Endothelial cell of umbilical vein (primary cell): ENCODE results near the gene TMEM171. TPM values are rescaled to one million over a fixed set of nuclear protein-coding genes. Genes with fewer than 3 reads are reported as not detected.

Source experiments
- BruUV-seq: library from RNA; stranded (reverse); fragments of 400-500 nt; replicated peaks from 2 replicates; lab custom pipeline; 2021; lab: Mats Ljungman, UMichigan
- CTCF ChIA-PET: fragments of 300-600, 350-600 bp; sonication (Branson Sonifier 250); formaldehyde crosslinking; loops from one replicate; lab custom pipeline; 2021; ENCODE audit warnings: antibody characterized with exemption, inconsistent platforms; lab: Charles Lee
- POLR2A ChIA-PET: fragments of 300-600, 350-600 bp; sonication (Branson Sonifier 250); formaldehyde crosslinking; loops from one replicate; lab custom pipeline; 2021; ENCODE audit warnings: antibody characterized with exemption, inconsistent platforms; lab: Charles Lee
- DNase-seq: peaks from one replicate; pipeline ENCODE4 v3.0.0-alpha.2; 2011; ENCODE audit warnings: low read depth, low spot score
- FAIRE-seq: peaks from 2 replicates; lab custom pipeline; 2011; peaks lifted over from hg19 to GRCh38; lab: Jason Lieb, UNC
- H2AFZ ChIP-seq: 2 replicates; pipeline ENCODE4 v1.6.0; 2012; ENCODE audit warnings: low read depth, low read length, control low read depth, inconsistent platforms
- H3K27ac ChIP-seq: 2 replicates; pipeline ENCODE4 v1.5.1; 2011; ENCODE audit warnings: low read depth, mild to moderate bottlenecking, control low read depth, low read length, moderate library complexity; ENCODE audit not compliant: insufficient read depth
- H3K27me3 ChIP-seq, 2 experiments: 2 replicates each; pipeline versions ENCODE4 v1.6.0 to v1.6.1; 2011; ENCODE audit warnings: low read length in 2 of 2, mixed read lengths in 1 of 2; ENCODE audit not compliant: control insufficient read depth in 2 of 2, insufficient read depth in 2 of 2
- H3K36me3 ChIP-seq, 2 experiments: 2 replicates in 1 of 2; 3 replicates in 1 of 2; pipeline ENCODE4 v1.5.1; 2011; ENCODE audit warnings: low read length in 2 of 2, mild to moderate bottlenecking in 1 of 2, moderate library complexity in 1 of 2; ENCODE audit not compliant: control insufficient read depth in 2 of 2, insufficient read depth in 2 of 2; ENCODE audit errors: extremely low read depth in 1 of 2
- H3K4me1 ChIP-seq: 3 replicates; pipeline ENCODE4 v1.5.1; 2011; ENCODE audit warnings: mild to moderate bottlenecking, low read length; ENCODE audit not compliant: control insufficient read depth, insufficient read depth; ENCODE audit errors: extremely low read depth
- H3K4me2 ChIP-seq: 2 replicates; pipeline ENCODE4 v1.6.1; 2011; ENCODE audit warnings: low read length, control low read depth, mixed read lengths; ENCODE audit not compliant: insufficient read depth
- H3K4me3 ChIP-seq, 3 experiments: fragments of 200-600 bp in 1 of 3; sonication (generic), shearing (Covaris generic) in 1 of 3; replicated peaks in 1 of 3; 2 replicates each; pipeline ENCODE4 v1.5.1; 2011 to 2016; ENCODE audit warnings: control low read depth in 3 of 3, low read length in 3 of 3, mild to moderate bottlenecking in 2 of 3, inconsistent platforms in 1 of 3, low read depth in 1 of 3, moderate library complexity in 1 of 3; ENCODE audit not compliant: insufficient read depth in 1 of 3
- H3K79me2 ChIP-seq: 2 replicates; pipeline ENCODE4 v1.6.0; 2012; ENCODE audit warnings: low read length, inconsistent platforms; ENCODE audit not compliant: control insufficient read depth, insufficient read depth
- H3K9ac ChIP-seq: replicated peaks from 2 replicates; pipeline ENCODE3; 2011; ENCODE audit warnings: low read length, control low read depth; ENCODE audit not compliant: insufficient read depth; ENCODE audit errors: extremely low read depth
- H3K9me1 ChIP-seq: replicated peaks from 3 replicates; pipeline ENCODE4 v1.6.0; 2011; ENCODE audit warnings: mild to moderate bottlenecking, low read length; ENCODE audit not compliant: control insufficient read depth, insufficient read depth; ENCODE audit errors: extremely low read depth
- H3K9me3 ChIP-seq: replicated peaks from 2 replicates; pipeline ENCODE4 v1.5.1; 2012; ENCODE audit warnings: low read length, inconsistent platforms; ENCODE audit not compliant: control insufficient read depth, insufficient read depth
- H4K20me1 ChIP-seq: replicated peaks from 2 replicates; pipeline ENCODE3; 2011; ENCODE audit warnings: mild to moderate bottlenecking, low read length; ENCODE audit not compliant: control insufficient read depth, insufficient read depth; ENCODE audit errors: extremely low read depth
- CTCF ChIP-seq, 2 donors: IDR thresholded peaks; 1 replicate in 1 of 2; 2 replicates in 1 of 2; pipeline ENCODE4 v1.5.1; 2011; ENCODE audit warnings: low read length in 2 of 2, mild to moderate bottlenecking in 2 of 2, moderate library complexity in 2 of 2, control low read depth in 1 of 2, inconsistent platforms in 1 of 2, low read depth in 1 of 2; ENCODE audit not compliant: insufficient read depth in 1 of 2; ENCODE audit errors: extremely low read depth in 1 of 2
- EZH2 ChIP-seq: IDR thresholded peaks from 2 replicates; pipeline ENCODE4 v1.6.1; 2012; ENCODE audit warnings: borderline replicate concordance, low read depth, mild to moderate bottlenecking, moderate library complexity, low read length, inconsistent platforms; ENCODE audit not compliant: severe bottlenecking
- FOS ChIP-seq: IDR thresholded peaks from 2 replicates; pipeline ENCODE4 v1.6.1; 2011; ENCODE audit warnings: mild to moderate bottlenecking, low read length, moderate library complexity, borderline replicate concordance; ENCODE audit not compliant: insufficient read depth
- GATA2 ChIP-seq: IDR thresholded peaks from 2 replicates; pipeline ENCODE4 v1.7.0; 2011; ENCODE audit warnings: low read depth, mild to moderate bottlenecking, moderate library complexity, mixed read lengths, low read length; ENCODE audit not compliant: insufficient read length, insufficient read depth
- JUN ChIP-seq: IDR thresholded peaks from 2 replicates; pipeline ENCODE4 v1.6.1; 2011; ENCODE audit warnings: borderline replicate concordance, low read depth; ENCODE audit not compliant: insufficient read length, insufficient read depth
- MYC ChIP-seq: IDR thresholded peaks from one replicate; pipeline ENCODE4 v1.6.1; 2011; ENCODE audit warnings: mild to moderate bottlenecking, low read depth, low read length
- POLR2A ChIP-seq: IDR thresholded peaks from 2 replicates; pipeline ENCODE4 v1.6.1; 2012; ENCODE audit warnings: low read depth, mild to moderate bottlenecking, control low read depth, low read length
- POLR2AphosphoS5 ChIP-seq: IDR thresholded peaks from 2 replicates; pipeline ENCODE4 v1.6.1; 2012; ENCODE audit warnings: low read depth, mild to moderate bottlenecking, control low read depth, low read length, moderate library complexity; ENCODE audit not compliant: insufficient read depth
- dilution Hi-C: fragments of 300-500 bp; cut with MboI; formaldehyde crosslinking; loops from one replicate; pipeline ENCODE4 v1.15.0; 2019; ENCODE audit warnings: low sequenced_read_pairs; ENCODE audit not compliant: extremely low pct_ligation_motif_present
- intact Hi-C: fragments of 100-400 bp; cut with micrococcal nuclease; formaldehyde crosslinking; loops from one replicate; pipeline ENCODE4 v1.10.0; 2022
- polyA plus RNA-seq, 4 experiments: library from polyadenylated mRNA; depleted of rRNA in 3 of 4; stranded (reverse) in 3 of 4; unstranded in 1 of 4; fragments of >200 nt; gene quantifications; 2 replicates each; pipeline versions ENCODE4 v1.2.1 to v1.2.3, GENCODE V29; 2011 to 2012; ENCODE audit warnings: missing spikeins in 1 of 4
- total RNA-seq: library from RNA; stranded (reverse); gene quantifications from 2 replicates; pipeline ENCODE4 v1.2.3, GENCODE V29; 2021
- TF ChIP-seq, protein P1 (sequence below): IDR thresholded peaks from 2 replicates; pipeline ENCODE4 v1.6.1; 2011; ENCODE audit not compliant: insufficient read depth, insufficient read length

The TMEM171 gene
- total and polyA plus RNA-seq, 2 donors (not counting 3 experiments of a cell fraction or from before 2014, with no cell fraction given), result 5.6 to 11.7 TPM

- H3K4me2 ChIP-seq, result no peak overlapping the region
- DNase-seq, result no peak
- dilution Hi-C loops, result no loop called here
- FAIRE-seq, result no peak
- CTCF ChIA-PET, result interaction anchor here (0.7 to 5.3 kb wide), 35 partner anchors 8 to 1040 kb away, joined by 3 to 57 read pairs (median 6); partner anchors contain the start of gene FCHO2
- H3K4me1 ChIP-seq, result no peaks in the 10 kb centered on the region
- no peaks in the 10 kb centered on the region for H3K36me3 ChIP-seq
- POLR2A ChIA-PET, result no interaction called here
- H4K20me1 ChIP-seq, result no peaks in the 10 kb centered on the region
- H3K9me3 ChIP-seq, result no peaks in the 10 kb centered on the region
- H3K4me3 ChIP-seq, result no peak overlapping the region
- H3K27me3 ChIP-seq, result peaks cover 22 to 46% of the 10 kb centered on the region in 2 experiments
- no peak overlapping the region for H3K9ac ChIP-seq
- no peak overlapping the region for H3K27ac ChIP-seq
- intact Hi-C loops, result loop anchor here (10.0 kb wide), 1 partner anchor 247 kb away; no protein-coding TSS in a partner anchor
- no peak for TF ChIP-seq GATA2
- no peak for TF ChIP-seq JUN
- TF ChIP-seq POLR2A, result no peak
- no peak for TF ChIP-seq POLR2AphosphoS5
- no peak for TF ChIP-seq CTCF (IDR thresholded peaks at IDR 0.05; ENCODE audit: extremely low read depth in 1 of 2, insufficient read depth in 1 of 2, low read depth in 1 of 2, low read length in 2 of 2)
- TF ChIP-seq EZH2, result no peak
- TF ChIP-seq MYC, result no peak
- TF ChIP-seq, protein P1, sequence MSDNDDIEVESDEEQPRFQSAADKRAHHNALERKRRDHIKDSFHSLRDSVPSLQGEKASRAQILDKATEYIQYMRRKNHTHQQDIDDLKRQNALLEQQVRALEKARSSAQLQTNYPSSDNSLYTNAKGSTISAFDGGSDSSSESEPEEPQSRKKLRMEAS, result no peak
- TF ChIP-seq FOS, result no peak
- H3K79me2 ChIP-seq, result no peaks in the 10 kb centered on the region
- H2AFZ ChIP-seq, result no peak overlapping the region
- no TSS peak for BruUV-seq
- no peaks in the 10 kb centered on the region for H3K9me1 ChIP-seq
Observed at GRCh38 chr5:73171495-73171894, 51.1 kb downstream of the TMEM171 start.
